Memory B cell (primary cell): ENCODE data around the gene PGRMC2.

ENCODE experiments used
- ATAC-seq: fragments of 150-1000 bp; cut with Tn5 transposase; 2 replicates; pipeline ENCODE4 v1.10.0; 2021; ENCODE audit warnings: low read depth, mild to moderate bottlenecking, moderate library complexity
- DNase-seq, 2 donors: peaks; one replicate each; pipeline ENCODE4 v3.0.0; 2022; ENCODE audit warnings: low spot score in 2 of 2
- H3K27ac Mint-ChIP-seq: one replicate; pipeline ENCODE4 v1.8.0; 2022; ENCODE audit warnings: mild to moderate bottlenecking, moderate library complexity, mixed read lengths
- H3K27me3 Mint-ChIP-seq: one replicate; pipeline ENCODE4 v1.8.0; 2022; ENCODE audit warnings: mixed read lengths
- H3K36me3 Mint-ChIP-seq: one replicate; pipeline ENCODE4 v1.8.0; 2022; ENCODE audit warnings: mild to moderate bottlenecking, mixed read lengths
- H3K4me1 Mint-ChIP-seq: one replicate; pipeline ENCODE4 v1.8.0; 2022; ENCODE audit warnings: mixed read lengths
- H3K4me3 Mint-ChIP-seq: one replicate; pipeline ENCODE4 v1.8.0; 2022; ENCODE audit warnings: mild to moderate bottlenecking, moderate library complexity, mixed read lengths
- H3K9me3 Mint-ChIP-seq: one replicate; pipeline ENCODE4 v1.8.0; 2022; ENCODE audit warnings: mixed read lengths

The PGRMC2 gene, protein sequence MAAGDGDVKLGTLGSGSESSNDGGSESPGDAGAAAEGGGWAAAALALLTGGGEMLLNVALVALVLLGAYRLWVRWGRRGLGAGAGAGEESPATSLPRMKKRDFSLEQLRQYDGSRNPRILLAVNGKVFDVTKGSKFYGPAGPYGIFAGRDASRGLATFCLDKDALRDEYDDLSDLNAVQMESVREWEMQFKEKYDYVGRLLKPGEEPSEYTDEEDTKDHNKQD

DNA sequence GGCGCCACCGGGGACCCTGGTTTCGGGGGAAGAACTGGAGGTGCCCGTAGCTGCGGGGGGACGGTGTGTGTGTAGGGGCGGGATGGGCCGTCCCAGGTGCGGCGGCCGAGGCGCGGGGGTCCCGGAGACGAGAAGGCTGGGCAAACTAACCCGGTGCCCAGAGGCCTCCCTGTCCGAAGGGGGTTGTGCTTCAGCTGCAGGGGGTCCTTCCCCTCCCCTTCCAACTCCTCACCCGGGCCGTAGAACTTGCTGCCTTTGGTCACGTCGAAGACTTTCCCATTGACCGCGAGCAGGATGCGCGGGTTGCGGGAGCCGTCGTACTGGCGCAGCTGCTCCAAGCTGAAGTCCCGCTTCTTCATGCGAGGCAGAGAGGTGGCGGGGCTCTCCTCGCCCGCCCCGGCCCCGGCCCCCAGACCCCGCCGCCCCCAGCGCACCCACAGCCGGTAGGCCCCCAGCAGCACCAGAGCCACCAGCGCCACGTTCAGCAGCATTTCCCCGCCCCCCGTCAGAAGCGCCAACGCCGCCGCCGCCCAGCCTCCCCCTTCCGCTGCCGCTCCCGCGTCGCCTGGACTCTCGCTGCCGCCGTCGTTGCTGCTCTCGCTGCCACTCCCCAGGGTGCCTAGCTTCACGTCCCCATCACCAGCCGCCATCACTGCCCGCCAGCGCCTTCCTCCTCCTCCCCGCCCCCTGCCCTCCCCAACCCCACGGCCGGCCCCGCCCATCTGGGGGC is at the start of gene PGRMC2:
Gene PGRMC2 (minus strand): TSS at position 673 of the 730 bp plus-strand sequence. CDS start 23 bp downstream, at position 650.
- DNase-seq: peak in 1 of 2 donors; percentile 3
- peaks cover 21% of the 10 kb centered on the region for H3K4me1 Mint-ChIP-seq
- peak within 1 kb of the TSS; percentile 88 for H3K27ac Mint-ChIP-seq
- peaks cover 2% of the 10 kb centered on the region for H3K36me3 Mint-ChIP-seq
- H3K27me3 Mint-ChIP-seq: no peaks in the 10 kb centered on the region
- no peak for ATAC-seq
- peak within 1 kb of the TSS; percentile 83 for H3K4me3 Mint-ChIP-seq
- no peaks in the 10 kb centered on the region for H3K9me3 Mint-ChIP-seq

DNA sequence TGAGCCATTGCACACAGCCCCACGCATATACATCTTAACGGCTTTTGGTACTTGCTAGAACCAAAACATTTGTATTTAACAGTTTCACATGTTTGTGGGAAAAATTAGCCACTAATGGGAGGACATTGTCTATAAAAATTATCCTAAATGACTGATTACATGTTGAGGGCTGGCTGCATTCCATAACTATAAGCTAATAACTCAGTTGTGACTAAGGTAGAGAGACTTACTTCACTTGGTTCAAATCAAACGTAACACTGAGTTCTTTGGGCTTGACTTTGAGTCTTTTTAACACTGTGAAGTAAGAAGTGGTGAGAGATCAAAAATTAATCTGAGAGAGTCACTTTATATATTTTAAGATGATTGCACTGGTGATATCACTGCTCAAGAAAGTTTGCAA is 47.9 kb upstream of the PGRMC2 start:
- H3K4me3 Mint-ChIP-seq: no peak overlapping the region
- ATAC-seq: no peak
- H3K9me3 Mint-ChIP-seq: no peaks in the 10 kb centered on the region
- peaks cover 3% of the 10 kb centered on the region for H3K36me3 Mint-ChIP-seq
- DNase-seq: no peak
- H3K4me1 Mint-ChIP-seq: no peaks in the 10 kb centered on the region
- no peak overlapping the region for H3K27ac Mint-ChIP-seq
- H3K27me3 Mint-ChIP-seq: no peaks in the 10 kb centered on the region

DNA sequence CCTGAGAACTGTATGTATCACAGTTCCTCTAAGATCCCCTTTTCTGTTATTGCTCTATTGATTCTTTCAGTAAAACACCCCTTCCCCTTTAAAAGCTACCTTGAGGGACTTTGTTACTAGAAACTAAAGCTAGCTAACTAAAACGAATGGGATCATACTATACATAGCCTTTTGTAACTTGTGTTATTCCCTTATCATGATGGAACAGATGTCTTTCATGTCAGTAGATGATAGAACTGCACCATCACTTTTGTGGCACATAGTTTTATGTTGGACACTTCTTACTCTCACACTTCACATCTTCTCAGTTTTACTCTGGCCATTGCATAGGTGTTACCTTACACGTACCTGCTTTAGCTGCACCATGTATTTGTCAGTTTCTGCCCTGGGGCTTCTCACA is 46.6 kb upstream of the PGRMC2 start:
- Mint-ChIP-seq H3K27me3 (no peaks in the 10 kb centered on the region), H3K27ac (no peak overlapping the region), H3K4me3 (no peak overlapping the region), H3K36me3 (peaks cover 3% of the 10 kb centered on the region), H3K9me3 (no peaks in the 10 kb centered on the region), H3K4me1 (no peaks in the 10 kb centered on the region)
- ATAC-seq (no peak), DNase-seq (no peak)

DNA sequence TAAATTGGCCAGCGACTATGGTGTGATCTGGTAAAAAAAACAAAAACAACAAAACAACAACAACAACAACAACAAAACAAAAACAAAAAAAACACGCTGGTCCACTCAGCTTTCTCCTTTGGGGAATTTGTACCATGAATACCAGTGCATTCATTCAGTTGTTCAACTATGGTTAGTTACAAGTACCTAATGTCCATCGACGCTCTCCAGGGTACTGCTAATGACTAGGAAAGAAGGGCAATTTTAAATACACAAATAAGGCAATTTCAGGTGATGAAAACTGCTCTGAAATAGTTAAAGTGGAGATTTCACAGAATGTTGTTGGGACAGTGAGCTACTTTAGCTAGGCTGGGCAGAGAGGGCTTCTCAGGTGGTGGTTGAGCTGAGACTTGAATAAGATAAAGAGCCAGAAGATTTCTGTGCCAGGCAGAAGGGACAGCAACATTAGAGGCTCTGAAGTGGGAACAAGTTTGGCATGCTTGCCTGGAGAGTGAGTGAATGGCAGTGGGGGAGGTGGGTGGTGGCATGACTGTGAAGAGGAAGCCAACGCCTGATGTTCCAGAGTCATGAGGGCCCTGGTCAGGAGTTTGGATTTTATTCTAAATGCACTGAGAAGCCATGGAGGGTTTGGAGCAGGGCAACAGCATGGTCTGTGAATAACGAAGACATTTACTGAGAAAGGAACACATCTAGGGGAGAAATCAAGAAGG is 45.9 kb upstream of the PGRMC2 start:
- Mint-ChIP-seq H3K27me3 (no peaks in the 10 kb centered on the region), H3K27ac (no peak overlapping the region)
- no peak for ATAC-seq

DNA sequence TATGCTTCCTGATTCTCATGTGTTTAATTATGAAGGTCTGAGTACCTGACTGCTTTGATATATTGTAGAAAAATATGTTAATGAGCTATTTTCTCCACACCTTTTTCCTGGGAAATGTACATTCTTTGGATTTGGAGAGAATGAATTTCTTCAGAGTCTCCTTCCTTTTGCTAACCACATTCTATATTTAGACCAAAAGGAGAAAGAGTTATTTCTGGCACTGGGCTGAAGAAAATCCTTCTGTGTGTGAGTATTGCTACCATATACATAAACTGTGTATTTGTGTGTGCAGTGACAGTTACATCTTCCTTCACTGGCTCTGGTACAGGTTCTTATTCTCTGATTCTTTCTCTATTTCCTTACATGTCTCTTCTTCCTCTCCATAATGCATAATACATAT is 44.5 kb upstream of the PGRMC2 start:
- no peaks in the 10 kb centered on the region for H3K9me3 Mint-ChIP-seq
- no peak for ATAC-seq
- H3K36me3 Mint-ChIP-seq: peaks cover 6% of the 10 kb centered on the region
- H3K4me1 Mint-ChIP-seq: no peaks in the 10 kb centered on the region
- H3K4me3 Mint-ChIP-seq: no peak overlapping the region
- no peaks in the 10 kb centered on the region for H3K27me3 Mint-ChIP-seq
- no peak for DNase-seq
- H3K27ac Mint-ChIP-seq: no peak overlapping the region

More for the DNA sequence above, 45.9 kb upstream of the PGRMC2 start:
- no peaks in the 10 kb centered on the region for H3K4me1 Mint-ChIP-seq
- peaks cover 3% of the 10 kb centered on the region for H3K36me3 Mint-ChIP-seq
- DNase-seq: no peak
- H3K4me3 Mint-ChIP-seq: no peak overlapping the region
- no peaks in the 10 kb centered on the region for H3K9me3 Mint-ChIP-seq

DNA sequence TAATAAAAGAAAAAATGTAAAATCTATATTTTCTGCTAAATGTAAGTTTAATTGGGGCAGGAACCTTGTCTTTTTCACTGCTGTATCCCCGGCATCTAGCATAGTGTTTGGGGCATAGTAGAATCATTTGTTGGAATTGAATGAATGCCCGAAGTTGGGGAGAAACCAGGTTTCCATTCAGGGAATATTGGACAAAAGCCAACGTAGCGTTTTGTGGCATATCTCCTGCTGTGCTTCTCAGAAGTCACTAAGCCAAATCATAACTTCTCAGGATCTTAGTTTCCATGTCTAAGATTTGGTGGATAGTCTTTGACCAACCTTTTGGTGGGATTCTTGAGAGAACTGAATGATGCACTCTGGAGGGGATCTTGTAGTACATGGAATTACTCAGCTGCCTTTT is 42.0 kb upstream of the PGRMC2 start:
- Mint-ChIP-seq H3K27me3 (no peaks in the 10 kb centered on the region), H3K4me3 (no peak overlapping the region), H3K36me3 (peaks cover 6% of the 10 kb centered on the region), H3K27ac (no peak overlapping the region), H3K9me3 (no peaks in the 10 kb centered on the region), H3K4me1 (no peaks in the 10 kb centered on the region)
- DNase-seq (no peak), ATAC-seq (no peak)

DNA sequence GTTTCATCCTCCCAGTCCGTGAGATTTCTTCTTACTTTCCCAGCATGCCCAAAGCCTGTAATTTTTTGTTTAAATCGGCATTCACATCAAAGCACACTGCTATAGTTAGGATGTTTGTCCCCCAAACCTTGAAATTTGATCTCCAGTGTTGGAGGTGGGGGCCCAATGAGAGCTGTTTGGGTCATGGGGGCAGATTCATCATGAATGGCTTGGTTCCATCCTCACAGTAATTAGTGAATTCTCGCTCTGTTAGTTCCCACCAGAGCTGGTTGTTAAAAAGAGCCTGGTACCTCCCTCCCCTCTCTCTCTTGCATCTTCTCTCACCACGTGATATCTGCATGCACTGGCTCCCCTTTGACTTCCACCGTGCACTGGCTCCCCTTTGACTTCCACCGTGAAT is 40.5 kb upstream of the PGRMC2 start:
- Mint-ChIP-seq H3K9me3 (no peaks in the 10 kb centered on the region), H3K4me1 (no peaks in the 10 kb centered on the region), H3K36me3 (peaks cover 6% of the 10 kb centered on the region), H3K4me3 (no peak overlapping the region), H3K27me3 (no peaks in the 10 kb centered on the region), H3K27ac (no peak overlapping the region)
- DNase-seq (no peak), ATAC-seq (no peak)

DNA sequence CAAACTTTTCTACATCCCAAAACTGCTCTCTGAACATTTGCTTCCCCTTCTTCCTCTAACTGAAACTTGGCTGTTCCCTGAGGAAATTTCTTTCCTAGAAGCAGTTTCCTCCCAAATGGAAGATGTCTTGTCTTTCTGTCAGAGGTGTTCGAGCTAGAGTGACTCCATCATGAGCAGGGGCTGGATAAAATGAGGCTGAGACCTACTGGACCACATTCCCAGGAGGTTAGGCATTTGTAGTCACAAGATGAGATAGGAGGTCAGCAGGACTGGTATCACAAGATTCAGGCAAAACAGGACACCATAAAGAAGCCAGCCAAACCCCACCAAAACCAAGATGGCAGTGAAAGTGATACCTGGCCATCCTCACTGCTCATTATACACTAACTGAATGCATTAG is 35.8 kb upstream of the PGRMC2 start:
- no peak for ATAC-seq

DNA sequence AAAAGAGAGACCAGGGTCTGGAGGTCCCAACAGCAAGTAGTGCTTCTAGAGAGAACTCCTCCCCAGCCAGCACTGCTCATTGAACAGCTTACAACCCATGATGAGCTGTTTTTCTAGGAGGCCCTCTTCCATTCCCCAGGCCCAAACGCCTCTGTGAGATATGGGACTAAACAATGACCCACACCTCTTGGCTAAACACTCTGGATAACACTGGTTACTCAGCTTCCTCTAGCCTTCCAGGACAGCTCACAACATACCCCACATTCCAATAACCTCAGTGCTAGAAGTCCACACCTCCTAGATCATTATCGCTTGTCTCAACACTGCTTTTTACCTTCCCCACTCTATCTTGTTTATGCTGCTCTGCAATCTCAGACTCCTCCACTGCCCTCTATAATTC is 35.4 kb upstream of the PGRMC2 start:
- ATAC-seq (no peak), DNase-seq (no peak)
- H3K9me3 Mint-ChIP-seq: no peaks in the 10 kb centered on the region
- H3K27ac Mint-ChIP-seq: no peak overlapping the region
- no peaks in the 10 kb centered on the region for H3K27me3 Mint-ChIP-seq
- H3K4me3 Mint-ChIP-seq: no peak overlapping the region
- peaks cover 9% of the 10 kb centered on the region for H3K36me3 Mint-ChIP-seq
- no peaks in the 10 kb centered on the region for H3K4me1 Mint-ChIP-seq

More for the DNA sequence above, 35.8 kb upstream of the PGRMC2 start:
- H3K9me3 Mint-ChIP-seq: no peaks in the 10 kb centered on the region
- no peak overlapping the region for H3K27ac Mint-ChIP-seq
- H3K36me3 Mint-ChIP-seq: peaks cover 9% of the 10 kb centered on the region
- no peaks in the 10 kb centered on the region for H3K27me3 Mint-ChIP-seq
- H3K4me1 Mint-ChIP-seq: no peaks in the 10 kb centered on the region
- H3K4me3 Mint-ChIP-seq: no peak overlapping the region
- DNase-seq: no peak

DNA sequence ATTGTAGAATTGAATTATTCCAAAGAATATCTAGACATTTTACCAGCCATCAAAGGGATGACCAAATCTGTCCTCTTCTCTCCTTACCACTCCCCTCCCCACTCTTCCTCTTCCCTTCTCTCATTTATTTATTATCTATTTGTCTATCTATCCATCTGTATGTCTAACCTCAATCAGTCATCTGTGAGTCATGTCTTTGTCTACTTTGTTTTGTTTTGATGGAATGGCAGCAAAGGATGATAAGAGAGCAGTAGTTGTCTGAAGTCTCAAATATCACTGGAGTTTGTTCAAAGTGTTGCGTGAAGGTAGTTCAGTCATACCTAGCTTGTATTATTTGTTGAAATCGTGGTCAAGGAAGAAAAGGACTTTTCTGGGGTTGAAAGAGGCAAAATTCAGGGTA is 34.7 kb upstream of the PGRMC2 start:
- H3K9me3 Mint-ChIP-seq: no peaks in the 10 kb centered on the region
- H3K27ac Mint-ChIP-seq: no peak overlapping the region
- ATAC-seq (no peak), DNase-seq (no peak)
- H3K36me3 Mint-ChIP-seq: peaks cover 9% of the 10 kb centered on the region
- H3K4me3 Mint-ChIP-seq: no peak overlapping the region
- H3K4me1 Mint-ChIP-seq: no peaks in the 10 kb centered on the region
- no peaks in the 10 kb centered on the region for H3K27me3 Mint-ChIP-seq

DNA sequence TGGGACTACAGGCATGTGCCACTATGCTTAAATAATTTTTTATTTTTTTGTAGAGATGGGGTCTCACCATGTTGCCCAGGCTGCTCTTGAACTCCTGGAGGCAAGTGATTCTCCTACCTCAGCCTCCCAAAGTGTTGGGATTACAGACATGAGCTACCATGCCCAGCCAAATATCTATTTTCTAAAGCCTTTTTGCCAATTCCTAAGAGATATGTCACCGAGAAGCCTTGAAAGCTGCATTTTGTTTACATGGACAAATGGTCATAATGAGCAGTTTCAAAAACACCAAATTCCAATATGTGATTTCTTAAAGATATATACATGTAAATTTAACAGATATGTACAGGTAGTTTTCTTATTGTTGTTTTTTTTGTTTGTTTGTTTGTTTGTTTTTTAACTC is 33.0 kb upstream of the PGRMC2 start:
- Mint-ChIP-seq H3K27ac (no peak overlapping the region), H3K27me3 (no peaks in the 10 kb centered on the region), H3K4me3 (no peak overlapping the region), H3K9me3 (no peaks in the 10 kb centered on the region), H3K36me3 (peaks cover 20% of the 10 kb centered on the region), H3K4me1 (no peaks in the 10 kb centered on the region)
- DNase-seq (no peak), ATAC-seq (no peak)

DNA sequence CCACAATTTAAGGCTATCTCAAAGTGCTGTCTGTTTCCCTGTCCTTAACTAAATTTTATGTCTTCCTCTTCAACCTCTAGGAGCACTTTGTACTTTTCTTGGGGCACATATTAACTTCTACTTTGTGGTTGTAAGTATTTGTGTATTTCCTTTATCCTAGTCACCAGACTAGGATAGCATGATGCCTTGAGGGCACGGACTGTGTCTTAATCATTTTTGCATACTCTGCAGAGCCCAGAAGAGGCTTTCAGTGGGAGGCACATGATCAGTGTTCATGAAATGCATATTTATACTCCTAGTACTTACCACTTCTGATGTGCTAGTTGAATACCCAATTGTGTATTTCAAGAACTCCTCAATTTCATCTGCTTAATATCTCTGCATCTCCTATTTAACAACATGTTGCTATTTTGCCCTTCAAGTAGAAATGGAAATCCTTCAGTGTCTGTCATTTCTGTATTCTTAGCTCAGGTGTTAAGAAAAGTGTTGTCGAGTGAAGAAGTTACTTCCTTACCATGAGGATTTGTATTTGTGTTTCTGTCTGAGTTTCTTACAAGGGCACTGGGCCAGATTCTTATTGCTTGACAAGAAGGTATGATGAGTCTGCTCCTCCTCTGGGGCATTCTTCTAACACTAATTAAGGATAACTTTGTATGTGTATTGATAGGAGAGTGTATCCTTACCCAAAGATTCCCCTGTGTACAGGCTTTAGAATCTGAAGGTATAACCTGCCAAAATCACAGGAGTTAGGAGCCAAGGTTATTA is 28.3 kb upstream of the PGRMC2 start:
- no peaks in the 10 kb centered on the region for H3K4me1 Mint-ChIP-seq
- H3K27me3 Mint-ChIP-seq: no peaks in the 10 kb centered on the region
- H3K9me3 Mint-ChIP-seq: no peaks in the 10 kb centered on the region

DNA sequence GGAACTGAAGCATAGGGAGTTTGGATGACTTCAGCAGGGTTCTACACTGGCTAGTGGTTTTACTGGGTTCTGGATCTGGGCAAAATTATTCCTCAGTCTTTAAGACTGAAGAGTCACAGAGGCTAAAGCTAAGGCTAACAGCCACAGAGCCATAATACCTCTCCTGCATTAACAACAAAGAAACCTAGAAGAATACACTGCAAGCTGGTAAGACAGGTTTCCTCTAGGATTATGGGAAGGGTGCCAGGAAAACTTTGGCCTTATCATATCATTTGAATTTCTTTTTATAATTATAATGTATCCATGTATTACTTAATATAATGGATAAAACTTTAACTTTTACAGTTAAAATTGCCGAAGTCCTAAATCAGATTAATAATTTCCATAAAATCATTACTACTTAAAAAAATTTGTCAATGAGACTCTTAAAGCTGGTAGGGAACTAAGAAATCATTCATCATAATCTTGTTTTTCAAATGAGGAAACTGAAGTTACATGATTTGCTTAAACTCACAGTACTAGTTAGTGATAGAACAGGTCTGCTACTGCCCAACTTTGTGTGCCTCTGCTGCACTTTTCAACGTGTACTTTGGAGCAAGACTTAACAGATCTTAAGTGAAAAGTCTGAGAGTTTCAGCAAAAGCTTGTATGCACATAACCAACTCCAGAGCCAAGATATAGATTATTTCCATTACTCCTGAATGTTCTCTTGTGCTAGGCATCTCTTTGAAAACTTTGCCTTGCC is 24.2 kb upstream of the PGRMC2 start:
- H3K27me3 Mint-ChIP-seq: no peaks in the 10 kb centered on the region
- ATAC-seq (no peak), DNase-seq (no peak)
- H3K27ac Mint-ChIP-seq: no peak overlapping the region
- no peaks in the 10 kb centered on the region for H3K9me3 Mint-ChIP-seq
- no peak overlapping the region for H3K4me3 Mint-ChIP-seq
- peaks cover 2% of the 10 kb centered on the region for H3K4me1 Mint-ChIP-seq
- H3K36me3 Mint-ChIP-seq: peaks cover 28% of the 10 kb centered on the region

More for the DNA sequence above, 28.3 kb upstream of the PGRMC2 start:
- H3K4me3 Mint-ChIP-seq: no peak overlapping the region
- ATAC-seq (no peak), DNase-seq (no peak)
- H3K36me3 Mint-ChIP-seq: peaks cover 33% of the 10 kb centered on the region
- H3K27ac Mint-ChIP-seq: no peak overlapping the region
